ENCODE results near the gene MYL3.

DNA sequence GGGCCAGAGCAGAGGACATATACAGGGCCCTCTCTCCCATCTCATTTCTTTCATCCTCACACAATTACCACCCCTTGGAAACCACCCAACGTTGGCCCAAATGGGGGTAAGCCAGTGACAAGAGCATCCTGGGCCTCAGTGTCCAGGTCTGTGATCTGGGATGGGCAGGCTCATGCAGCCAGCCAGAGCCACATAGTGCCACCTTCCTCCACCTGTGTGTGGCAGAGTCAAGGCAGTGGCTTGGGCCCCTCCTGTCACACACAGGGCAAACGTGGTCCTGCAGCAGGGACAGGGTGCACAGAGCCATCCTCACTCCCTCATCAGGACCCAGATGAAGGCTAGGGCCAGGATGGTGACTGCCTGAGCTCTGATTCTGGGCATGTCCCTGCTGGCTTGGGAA lies 2.3 kb upstream of the MYL3 start:
- TF ChIP-seq, protein P1, sequence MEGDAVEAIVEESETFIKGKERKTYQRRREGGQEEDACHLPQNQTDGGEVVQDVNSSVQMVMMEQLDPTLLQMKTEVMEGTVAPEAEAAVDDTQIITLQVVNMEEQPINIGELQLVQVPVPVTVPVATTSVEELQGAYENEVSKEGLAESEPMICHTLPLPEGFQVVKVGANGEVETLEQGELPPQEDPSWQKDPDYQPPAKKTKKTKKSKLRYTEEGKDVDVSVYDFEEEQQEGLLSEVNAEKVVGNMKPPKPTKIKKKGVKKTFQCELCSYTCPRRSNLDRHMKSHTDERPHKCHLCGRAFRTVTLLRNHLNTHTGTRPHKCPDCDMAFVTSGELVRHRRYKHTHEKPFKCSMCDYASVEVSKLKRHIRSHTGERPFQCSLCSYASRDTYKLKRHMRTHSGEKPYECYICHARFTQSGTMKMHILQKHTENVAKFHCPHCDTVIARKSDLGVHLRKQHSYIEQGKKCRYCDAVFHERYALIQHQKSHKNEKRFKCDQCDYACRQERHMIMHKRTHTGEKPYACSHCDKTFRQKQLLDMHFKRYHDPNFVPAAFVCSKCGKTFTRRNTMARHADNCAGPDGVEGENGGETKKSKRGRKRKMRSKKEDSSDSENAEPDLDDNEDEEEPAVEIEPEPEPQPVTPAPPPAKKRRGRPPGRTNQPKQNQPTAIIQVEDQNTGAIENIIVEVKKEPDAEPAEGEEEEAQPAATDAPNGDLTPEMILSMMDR (conservative IDR thresholded peaks at IDR 0.05; ENCODE audit: low read depth in 2 of 2): no peak
- TF ChIP-seq, protein P2, sequence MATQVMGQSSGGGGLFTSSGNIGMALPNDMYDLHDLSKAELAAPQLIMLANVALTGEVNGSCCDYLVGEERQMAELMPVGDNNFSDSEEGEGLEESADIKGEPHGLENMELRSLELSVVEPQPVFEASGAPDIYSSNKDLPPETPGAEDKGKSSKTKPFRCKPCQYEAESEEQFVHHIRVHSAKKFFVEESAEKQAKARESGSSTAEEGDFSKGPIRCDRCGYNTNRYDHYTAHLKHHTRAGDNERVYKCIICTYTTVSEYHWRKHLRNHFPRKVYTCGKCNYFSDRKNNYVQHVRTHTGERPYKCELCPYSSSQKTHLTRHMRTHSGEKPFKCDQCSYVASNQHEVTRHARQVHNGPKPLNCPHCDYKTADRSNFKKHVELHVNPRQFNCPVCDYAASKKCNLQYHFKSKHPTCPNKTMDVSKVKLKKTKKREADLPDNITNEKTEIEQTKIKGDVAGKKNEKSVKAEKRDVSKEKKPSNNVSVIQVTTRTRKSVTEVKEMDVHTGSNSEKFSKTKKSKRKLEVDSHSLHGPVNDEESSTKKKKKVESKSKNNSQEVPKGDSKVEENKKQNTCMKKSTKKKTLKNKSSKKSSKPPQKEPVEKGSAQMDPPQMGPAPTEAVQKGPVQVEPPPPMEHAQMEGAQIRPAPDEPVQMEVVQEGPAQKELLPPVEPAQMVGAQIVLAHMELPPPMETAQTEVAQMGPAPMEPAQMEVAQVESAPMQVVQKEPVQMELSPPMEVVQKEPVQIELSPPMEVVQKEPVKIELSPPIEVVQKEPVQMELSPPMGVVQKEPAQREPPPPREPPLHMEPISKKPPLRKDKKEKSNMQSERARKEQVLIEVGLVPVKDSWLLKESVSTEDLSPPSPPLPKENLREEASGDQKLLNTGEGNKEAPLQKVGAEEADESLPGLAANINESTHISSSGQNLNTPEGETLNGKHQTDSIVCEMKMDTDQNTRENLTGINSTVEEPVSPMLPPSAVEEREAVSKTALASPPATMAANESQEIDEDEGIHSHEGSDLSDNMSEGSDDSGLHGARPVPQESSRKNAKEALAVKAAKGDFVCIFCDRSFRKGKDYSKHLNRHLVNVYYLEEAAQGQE (IDR thresholded peaks at IDR 0.05; ENCODE audit: unreplicated experiment): no peak
- TF ChIP-seq JUNB (IDR thresholded peaks at IDR 0.05; ENCODE audit: unreplicated experiment) (no peak), EZH2phosphoT487 (IDR thresholded peaks at IDR 0.05; ENCODE audit: unreplicated experiment) (no peak)
